NCI-H1092 (cell line): Measurements from ENCODE around the gene SEZ6.
A peak's percentile ranks its signal among the peaks of the same experiment; 100 is the strongest.

ENCODE experiments used
- DNase-seq: peaks from one replicate; lab custom pipeline; 2025; lab: John Stamatoyannopoulos, UW

SEZ6 gene

GRCh38 chr17:28974451-28974850 is 31.4 kb downstream of the SEZ6 start:
- no peak for DNase-seq

GRCh38 chr17:28973425-28973824 is 32.4 kb downstream of the SEZ6 start:
- DNase-seq: peak; percentile 83

- no peak for DNase-seq
These were observed 33.4 kb downstream of the SEZ6 start for GRCh38 chr17:28972437-28972836.

- no peak for DNase-seq
These were observed 35.0 kb downstream of the SEZ6 start for GRCh38 chr17:28970879-28971278.

- DNase-seq: no peak
These were observed 36.0 kb downstream of the SEZ6 start for GRCh38 chr17:28969706-28970393.

- no peak for DNase-seq
These were observed 36.9 kb downstream of the SEZ6 start for GRCh38 chr17:28968914-28969295.

- DNase-seq: no peak
These were observed 37.5 kb downstream of the SEZ6 start for GRCh38 chr17:28968231-28968913.

- no peak for DNase-seq
These were observed 38.4 kb downstream of the SEZ6 start for GRCh38 chr17:28967221-28968135.

- no peak for DNase-seq
These were observed 42.0 kb downstream of the SEZ6 start for GRCh38 chr17:28963841-28964240.

GRCh38 chr17:28963055-28963611 is 42.7 kb downstream of the SEZ6 start:
- no peak for DNase-seq

GRCh38 chr17:28961391-28961790 is 44.4 kb downstream of the SEZ6 start:
- DNase-seq: no peak

GRCh38 chr17:28960256-28961061 is 45.4 kb downstream of the SEZ6 start:
- no peak for DNase-seq

GRCh38 chr17:28959471-28959871 is 46.4 kb downstream of the SEZ6 start:
- no peak for DNase-seq

GRCh38 chr17:28958820-28959455 is 46.9 kb downstream of the SEZ6 start:
- DNase-seq: no peak

- no peak for DNase-seq
These were observed 47.9 kb downstream of the SEZ6 start for GRCh38 chr17:28957992-28958355.

GRCh38 chr17:28957277-28957991 is 48.4 kb downstream of the SEZ6 start:
- no peak for DNase-seq

GRCh38 chr17:28956861-28957260 is 49.0 kb downstream of the SEZ6 start:
- no peak for DNase-seq

GRCh38 chr17:28956112-28956511 is 49.7 kb downstream of the SEZ6 start:
- no peak for DNase-seq

GRCh38 chr17:28955408-28955807 is 50.4 kb downstream of the SEZ6 start:
- no peak for DNase-seq

- DNase-seq: no peak
These were observed 50.9 kb downstream of the SEZ6 start for GRCh38 chr17:28954886-28955285.
